ENCODE measurements around the gene CAMTA2.

Gene CAMTA2

GRCh38 chr17:4970273-4970672 is 17.2 kb downstream of the CAMTA2 start:
- Mint-ChIP-seq H3K4me1 (peaks cover 18% of the 10 kb centered on the region), H3K4me3 (no peak overlapping the region), H3K9me3 (no peaks in the 10 kb centered on the region), H3K27me3 (no peaks in the 10 kb centered on the region), H3K36me3 (peaks cover 42% of the 10 kb centered on the region), H3K27ac (no peak overlapping the region)
- CTCF ChIA-PET: interaction anchor here (0.9 to 4.0 kb wide), 4 partner anchors 10 to 61 kb away, joined by 3 to 17 read pairs (median 5); partner anchors contain the start of gene CAMTA2
- no peak for DNase-seq

- peaks cover 20% of the 10 kb centered on the region for H3K4me1 Mint-ChIP-seq
- peaks cover 41% of the 10 kb centered on the region for H3K36me3 Mint-ChIP-seq
- no peak for DNase-seq
- no peaks in the 10 kb centered on the region for H3K9me3 Mint-ChIP-seq
- no peak overlapping the region for H3K27ac Mint-ChIP-seq
- no peaks in the 10 kb centered on the region for H3K27me3 Mint-ChIP-seq
- H3K4me3 Mint-ChIP-seq: no peak overlapping the region
- CTCF ChIA-PET: interaction anchor here (0.9 to 4.0 kb wide), 3 partner anchors 11 to 17 kb away, joined by 3 to 17 read pairs (median 4); partner anchors contain the start of gene CAMTA2
Observed at GRCh38 chr17:4969551-4970173, 17.8 kb downstream of the CAMTA2 start.

GRCh38 chr17:4969047-4969550 is 18.4 kb downstream of the CAMTA2 start:
- no peaks in the 10 kb centered on the region for H3K27me3 Mint-ChIP-seq
- DNase-seq: no peak
- H3K36me3 Mint-ChIP-seq: peaks cover 36% of the 10 kb centered on the region
- no peak overlapping the region for H3K4me3 Mint-ChIP-seq
- peaks cover 20% of the 10 kb centered on the region for H3K4me1 Mint-ChIP-seq
- H3K9me3 Mint-ChIP-seq: no peaks in the 10 kb centered on the region
- CTCF ChIA-PET: interaction anchor here (2.8 to 4.0 kb wide), 2 partner anchors 14 to 18 kb away, joined by 17 to 21 read pairs; partner anchors contain the start of gene CAMTA2
- no peak overlapping the region for H3K27ac Mint-ChIP-seq

GRCh38 chr17:4968486-4969046 is 18.9 kb downstream of the CAMTA2 start:
- Mint-ChIP-seq H3K9me3 (no peaks in the 10 kb centered on the region), H3K4me3 (no peak overlapping the region), H3K27me3 (no peaks in the 10 kb centered on the region), H3K4me1 (peaks cover 20% of the 10 kb centered on the region), H3K36me3 (peaks cover 32% of the 10 kb centered on the region), H3K27ac (no peak overlapping the region)
- CTCF ChIA-PET: interaction anchor here (2.0 to 4.0 kb wide), 4 partner anchors 13 to 59 kb away, joined by 9 to 21 read pairs (median 14); partner anchors contain the start of genes CAMTA2, RNF167 and SLC25A11
- no peak for DNase-seq

- no peaks in the 10 kb centered on the region for H3K27me3 Mint-ChIP-seq
Observed at GRCh38 chr17:4967539-4968485, 19.7 kb downstream of the CAMTA2 start, which contains the start of gene SPAG7. TSS of gene SPAG7 (minus strand) at chr17:4967817. CDS start at chr17:4967804, 13 bp downstream.

GRCh38 chr17:4966844-4967538 is 20.5 kb downstream of the CAMTA2 start:
- H3K27ac Mint-ChIP-seq: peak overlapping the region; percentile 78
- DNase-seq: peak; percentile 98
- H3K27me3 Mint-ChIP-seq: no peaks in the 10 kb centered on the region
- no peak overlapping the region for H3K4me3 Mint-ChIP-seq
- peaks cover 26% of the 10 kb centered on the region for H3K36me3 Mint-ChIP-seq
- H3K9me3 Mint-ChIP-seq: no peaks in the 10 kb centered on the region
- CTCF ChIA-PET: interaction anchor here (0.6 to 2.8 kb wide), 12 partner anchors 12 to 95 kb away, joined by 3 to 21 read pairs (median 4); partner anchors contain the start of genes CHRNE, PFN1, RNF167 and SLC25A11
- H3K4me1 Mint-ChIP-seq: peaks cover 24% of the 10 kb centered on the region

More at GRCh38 chr17:4967539-4968485, 19.7 kb downstream of the CAMTA2 start, which contains the start of gene SPAG7:
- no peaks in the 10 kb centered on the region for H3K9me3 Mint-ChIP-seq
- CTCF ChIA-PET: interaction anchor here (0.6 to 2.8 kb wide), 12 partner anchors 12 to 94 kb away, joined by 3 to 21 read pairs (median 4); partner anchors contain the start of genes CHRNE, PFN1, RNF167 and SLC25A11
- no peak within 1 kb of the TSS for H3K4me3 Mint-ChIP-seq
- peaks cover 24% of the 10 kb centered on the region for H3K4me1 Mint-ChIP-seq
- peak within 1 kb of the TSS; percentile 78 for H3K27ac Mint-ChIP-seq
- H3K36me3 Mint-ChIP-seq: peaks cover 30% of the 10 kb centered on the region
- DNase-seq: peak; percentile 94

GRCh38 chr17:4965311-4965986 is 22.0 kb downstream of the CAMTA2 start:
- Mint-ChIP-seq H3K27ac (peak overlapping the region; percentile 52), H3K36me3 (peaks cover 23% of the 10 kb centered on the region), H3K9me3 (no peaks in the 10 kb centered on the region), H3K27me3 (no peaks in the 10 kb centered on the region), H3K4me3 (peak overlapping the region; percentile 41), H3K4me1 (peaks cover 18% of the 10 kb centered on the region)
- no peak for DNase-seq
- CTCF ChIA-PET: interaction anchor here (0.6 to 1.3 kb wide), 4 partner anchors 8 to 839 kb away, joined by 3 to 10 read pairs (median 3); partner anchors contain the start of genes RNF167 and SLC25A11

- no peak for DNase-seq
- Mint-ChIP-seq H3K27ac (no peak overlapping the region), H3K27me3 (no peaks in the 10 kb centered on the region), H3K4me1 (peaks cover 15% of the 10 kb centered on the region), H3K36me3 (peaks cover 36% of the 10 kb centered on the region), H3K9me3 (no peaks in the 10 kb centered on the region), H3K4me3 (no peak overlapping the region)
- CTCF ChIA-PET: no interaction called here
Observed at GRCh38 chr17:4960279-4960922, 27.1 kb downstream of the CAMTA2 start.

- peaks cover 31% of the 10 kb centered on the region for H3K36me3 Mint-ChIP-seq
- H3K9me3 Mint-ChIP-seq: no peaks in the 10 kb centered on the region
- H3K27me3 Mint-ChIP-seq: no peaks in the 10 kb centered on the region
- no peak for DNase-seq
- peaks cover 12% of the 10 kb centered on the region for H3K4me1 Mint-ChIP-seq
- H3K27ac Mint-ChIP-seq: no peak overlapping the region
- CTCF ChIA-PET: no interaction called here
- no peak overlapping the region for H3K4me3 Mint-ChIP-seq
Observed at GRCh38 chr17:4959261-4959965, 28.1 kb downstream of the CAMTA2 start.

GRCh38 chr17:4958102-4958501 is 29.4 kb downstream of the CAMTA2 start:
- Mint-ChIP-seq H3K4me1 (peaks cover 15% of the 10 kb centered on the region), H3K36me3 (peaks cover 35% of the 10 kb centered on the region), H3K27ac (no peak overlapping the region), H3K27me3 (no peaks in the 10 kb centered on the region), H3K4me3 (no peak overlapping the region), H3K9me3 (no peaks in the 10 kb centered on the region)
- CTCF ChIA-PET: interaction anchor here (1.9 kb wide), 1 partner anchor 7 kb away, joined by 10 read pairs; no protein-coding TSS in a partner anchor
- no peak for DNase-seq

- Mint-ChIP-seq H3K4me3 (no peak overlapping the region), H3K36me3 (peaks cover 33% of the 10 kb centered on the region), H3K9me3 (no peaks in the 10 kb centered on the region), H3K27me3 (no peaks in the 10 kb centered on the region), H3K27ac (no peak overlapping the region), H3K4me1 (peaks cover 17% of the 10 kb centered on the region)
- DNase-seq: peak; percentile 63
- CTCF ChIA-PET: interaction anchor here (1.0 to 5.1 kb wide), 4 partner anchors 9 to 48 kb away, joined by 4 to 21 read pairs (median 8); partner anchors contain the start of gene SPAG7
Observed at GRCh38 chr17:4956493-4957061, 30.9 kb downstream of the CAMTA2 start.
